ENCODE measurements around the gene IFIT1B.

- TF ChIP-seq POLR2AphosphoS5 (IDR thresholded peaks at IDR 0.05), result peak in 1 of 3 donors; percentile 44
- TF ChIP-seq CTCF (IDR thresholded peaks at IDR 0.05 in 8 of 11, conservative IDR thresholded peaks at IDR 0.05 in 3 of 11), result no peak
These were observed 31.2 kb upstream of the IFIT1B start for GRCh38 chr10:89346405-89347254.

Data from spleen (tissue), 7 donors.